Keratinocyte (primary cell): Measurements from ENCODE around the gene HDAC10. TPM values are rescaled to one million over a fixed set of nuclear protein-coding genes. Genes with fewer than 3 reads are reported as not detected.

Source experiments
- DNase-seq: peaks from one replicate; pipeline ENCODE4 v3.0.0-alpha.2; 2011; ENCODE audit warnings: low read depth, missing footprints, low spot score
- FAIRE-seq: peaks from 2 replicates; lab custom pipeline; 2011; peaks lifted over from hg19 to GRCh38; lab: Jason Lieb, UNC
- H2AFZ ChIP-seq: 2 replicates; pipeline ENCODE4 v1.6.0; 2012; ENCODE audit warnings: low read length, control low read depth, inconsistent platforms; ENCODE audit not compliant: control insufficient read depth
- H3K27ac ChIP-seq: 2 replicates; pipeline ENCODE4 v1.5.1; 2011; ENCODE audit warnings: low read length; ENCODE audit not compliant: control insufficient read depth, insufficient read depth
- H3K27me3 ChIP-seq: 3 replicates; pipeline ENCODE4 v1.6.0; 2011; ENCODE audit warnings: low read length; ENCODE audit not compliant: control insufficient read depth, insufficient read depth; ENCODE audit errors: extremely low read depth
- H3K36me3 ChIP-seq, 2 experiments: 2 replicates in 1 of 2; 3 replicates in 1 of 2; pipeline ENCODE4 v1.5.1; 2011; ENCODE audit warnings: low read length in 2 of 2, mild to moderate bottlenecking in 1 of 2; ENCODE audit not compliant: control insufficient read depth in 2 of 2, insufficient read depth in 2 of 2; ENCODE audit errors: extremely low read depth in 1 of 2
- H3K4me1 ChIP-seq: 3 replicates; pipeline ENCODE4 v1.5.1; 2011; ENCODE audit warnings: low read length; ENCODE audit not compliant: control insufficient read depth, insufficient read depth; ENCODE audit errors: extremely low read depth
- H3K4me2 ChIP-seq: 3 replicates; pipeline ENCODE4 v1.6.0; 2011; ENCODE audit warnings: low read depth, low read length; ENCODE audit not compliant: control insufficient read depth, insufficient read depth; ENCODE audit errors: extremely low read depth
- H3K4me3 ChIP-seq, 3 experiments: fragments of 200-600 bp in 1 of 3; sonication (generic) in 1 of 3; 2 replicates in 2 of 3; 3 replicates in 1 of 3; pipeline ENCODE4 v1.5.1; 2011 to 2016; ENCODE audit warnings: low read length in 3 of 3, mild to moderate bottlenecking in 3 of 3, control low read depth in 2 of 3, inconsistent platforms in 1 of 3, low read depth in 1 of 3, mixed read lengths in 1 of 3, mixed run types in 1 of 3, moderate library complexity in 1 of 3; ENCODE audit not compliant: control insufficient read depth in 2 of 3, insufficient read depth in 2 of 3; ENCODE audit errors: extremely low read depth in 1 of 3
- H3K79me2 ChIP-seq: 2 replicates; pipeline ENCODE4 v1.6.0; 2012; ENCODE audit warnings: low read length; ENCODE audit not compliant: control insufficient read depth, insufficient read depth
- H3K9ac ChIP-seq: 3 replicates; pipeline ENCODE4 v1.6.0; 2011; ENCODE audit warnings: low read length; ENCODE audit not compliant: control insufficient read depth, insufficient read depth; ENCODE audit errors: extremely low read depth
- H3K9me1 ChIP-seq: 3 replicates; pipeline ENCODE4 v1.6.0; 2011; ENCODE audit warnings: low read length; ENCODE audit not compliant: control insufficient read depth, insufficient read depth; ENCODE audit errors: extremely low read depth
- H3K9me3 ChIP-seq: 2 replicates; pipeline ENCODE4 v1.5.1; 2012; ENCODE audit warnings: low read depth, low read length; ENCODE audit not compliant: control insufficient read depth
- H4K20me1 ChIP-seq: 3 replicates; pipeline ENCODE4 v1.6.0; 2011; ENCODE audit warnings: low read length; ENCODE audit not compliant: control insufficient read depth, insufficient read depth; ENCODE audit errors: extremely low read depth
- CTCF ChIP-seq, 3 experiments: IDR thresholded peaks in 1 of 3; conservative IDR thresholded peaks in 1 of 3; optimal IDR thresholded peaks in 1 of 3; 2 replicates in 2 of 3; 3 replicates in 1 of 3; pipeline versions ENCODE3 to v1.5.1; 2011; ENCODE audit warnings: low read length in 3 of 3, mild to moderate bottlenecking in 3 of 3, moderate library complexity in 2 of 3, control low read depth in 1 of 3, inconsistent platforms in 1 of 3; ENCODE audit not compliant: insufficient read depth in 2 of 3; ENCODE audit errors: extremely low read depth in 1 of 3
- EZH2 ChIP-seq: IDR thresholded peaks from one replicate; pipeline ENCODE4 v1.6.1; 2012; ENCODE audit warnings: inconsistent platforms, mild to moderate bottlenecking, low read length, moderate library complexity
- dilution Hi-C: fragments of 300-500 bp; cut with MboI; formaldehyde crosslinking; loops from one replicate; pipeline ENCODE4 v1.7.0; 2020; ENCODE audit warnings: low sequenced_read_pairs; ENCODE audit not compliant: extremely low pct_ligation_motif_present
- polyA plus RNA-seq, 5 experiments: library from polyadenylated mRNA; depleted of rRNA in 3 of 5; stranded (reverse) in 3 of 5; stranded (forward) in 1 of 5; unstranded in 1 of 5; fragments of >200 nt; gene quantifications; 1 replicate in 1 of 5; 2 replicates in 3 of 5; 3 replicates in 1 of 5; pipeline versions ENCODE4 v1.2.1 to v1.2.3, GENCODE V29; 2011 to 2012; ENCODE audit warnings: missing spikeins in 2 of 5, low read depth in 1 of 5, low replicate concordance in 1 of 5

The HDAC10 gene
- polyA plus RNA-seq, 1 donor (not counting 4 experiments of a cell fraction or from before 2014, with no cell fraction given) = 4.7 TPM

GRCh38 chr22:50264946-50265669 lies 14.0 kb upstream of the HDAC10 start:
- H3K9ac ChIP-seq = no peak overlapping the region
- H3K4me3 ChIP-seq = no peak overlapping the region
- no peak for FAIRE-seq

GRCh38 chr22:50264104-50264745 lies 13.2 kb upstream of the HDAC10 start:
- Histone ChIP-seq H3K36me3 (no peaks in the 10 kb centered on the region), H3K27me3 (peaks cover 5% of the 10 kb centered on the region), H3K9me3 (no peaks in the 10 kb centered on the region), H3K4me1 (peaks cover 22% of the 10 kb centered on the region), H3K9me1 (no peaks in the 10 kb centered on the region), H3K27ac (no peak overlapping the region), H3K9ac (no peak overlapping the region), H3K4me2 (no peak overlapping the region), H3K4me3 (no peak overlapping the region), H2AFZ (no peak overlapping the region), H3K79me2 (no peaks in the 10 kb centered on the region), H4K20me1 (peaks cover 3% of the 10 kb centered on the region)
- no peak for DNase-seq
- no peak for TF ChIP-seq CTCF (optimal IDR thresholded peaks at IDR 0.05 in 1 of 3, IDR thresholded peaks at IDR 0.05 in 1 of 3, conservative IDR thresholded peaks at IDR 0.05 in 1 of 3; ENCODE audit: extremely low read depth in 1 of 3, insufficient read depth in 2 of 3, low read length in 3 of 3)
- TF ChIP-seq EZH2 = no peak
- dilution Hi-C loops = no loop called here
- FAIRE-seq = no peak

More at GRCh38 chr22:50264946-50265669, 14.0 kb upstream of the HDAC10 start:
- dilution Hi-C loops = no loop called here
- peaks cover 3% of the 10 kb centered on the region for H4K20me1 ChIP-seq
- H3K79me2 ChIP-seq = no peaks in the 10 kb centered on the region
- TF ChIP-seq EZH2 = no peak
- TF ChIP-seq CTCF (optimal IDR thresholded peaks at IDR 0.05 in 1 of 3, IDR thresholded peaks at IDR 0.05 in 1 of 3, conservative IDR thresholded peaks at IDR 0.05 in 1 of 3; ENCODE audit: extremely low read depth in 1 of 3, insufficient read depth in 2 of 3, low read length in 3 of 3) = no peak
- H3K9me3 ChIP-seq = no peaks in the 10 kb centered on the region
- no peaks in the 10 kb centered on the region for H3K9me1 ChIP-seq
- H2AFZ ChIP-seq = no peak overlapping the region
- H3K4me2 ChIP-seq = no peak overlapping the region
- H3K27ac ChIP-seq = no peak overlapping the region
- peaks cover 22% of the 10 kb centered on the region for H3K4me1 ChIP-seq
- DNase-seq = no peak
- H3K36me3 ChIP-seq = no peaks in the 10 kb centered on the region
- peaks cover 5% of the 10 kb centered on the region for H3K27me3 ChIP-seq
